ENCODE results near the gene OPN1LW. TPM values are rescaled to one million over a fixed set of nuclear protein-coding genes. Genes with fewer than 3 reads are reported as not detected.

Gene OPN1LW
- total RNA-seq, 1 donor from 2014 or later: 0.13 TPM

Other genes starting within 250 kb of the OPN1LW start
- 1.9 and 2.0 TPM in 2 replicates for gene AVPR2, start 239.6 kb upstream of the OPN1LW start, total RNA-seq
- 4.9 and 5.1 TPM in 2 replicates for gene ARHGAP4, start 218.0 kb upstream of the OPN1LW start, total RNA-seq
- gene NAA10, start 209.2 kb upstream of the OPN1LW start, total RNA-seq: 47.5 and 52.6 TPM in 2 replicates
- 10.1 and 40.3 TPM in 2 replicates for gene RENBP, start 199.6 kb upstream of the OPN1LW start, total RNA-seq
- 10.0 and 15.9 TPM in 2 replicates for gene HCFC1, start 172.4 kb upstream of the OPN1LW start, total RNA-seq
- gene TMEM187, start 171.5 kb upstream of the OPN1LW start, total RNA-seq: 2.7 and 6.6 TPM in 2 replicates
- gene IRAK1, start 124.3 kb upstream of the OPN1LW start, total RNA-seq: 52.2 and 56.6 TPM in 2 replicates
- 13.2 and 17.1 TPM in 2 replicates for gene MECP2, start 46.5 kb upstream of the OPN1LW start, total RNA-seq
- gene OPN1MW, start 38.4 kb downstream of the OPN1LW start, total RNA-seq: not detected in 2 replicates
- not detected in 2 replicates for gene OPN1MW2, start 75.5 kb downstream of the OPN1LW start, total RNA-seq
- gene OPN1MW3, start 113.3 kb downstream of the OPN1LW start, total RNA-seq: not detected in 2 replicates
- 0.13 TPM in 1 of 2 replicates, not detected in the other for gene TEX28, start 150.9 kb downstream of the OPN1LW start, total RNA-seq
- gene TKTL1, start 151.6 kb downstream of the OPN1LW start, total RNA-seq: under 0.01 TPM in 1 of 2 replicates, not detected in the other
- gene FLNA, start 230.4 kb downstream of the OPN1LW start, total RNA-seq: 1,135 and 1,161 TPM in 2 replicates
- gene EMD, start 235.1 kb downstream of the OPN1LW start, total RNA-seq: 17.8 and 20.5 TPM in 2 replicates